HG02885 (cell line): ENCODE measurements around the gene RPL36.

Experiments
- ATAC-seq: cut with Tn5 transposase; IDR thresholded peaks from one replicate; pipeline ENCODE4 v1.9.1; 2021; ENCODE audit warnings: mild to moderate bottlenecking; ENCODE audit not compliant: unreplicated experiment, poor library complexity

Gene RPL36

DNA sequence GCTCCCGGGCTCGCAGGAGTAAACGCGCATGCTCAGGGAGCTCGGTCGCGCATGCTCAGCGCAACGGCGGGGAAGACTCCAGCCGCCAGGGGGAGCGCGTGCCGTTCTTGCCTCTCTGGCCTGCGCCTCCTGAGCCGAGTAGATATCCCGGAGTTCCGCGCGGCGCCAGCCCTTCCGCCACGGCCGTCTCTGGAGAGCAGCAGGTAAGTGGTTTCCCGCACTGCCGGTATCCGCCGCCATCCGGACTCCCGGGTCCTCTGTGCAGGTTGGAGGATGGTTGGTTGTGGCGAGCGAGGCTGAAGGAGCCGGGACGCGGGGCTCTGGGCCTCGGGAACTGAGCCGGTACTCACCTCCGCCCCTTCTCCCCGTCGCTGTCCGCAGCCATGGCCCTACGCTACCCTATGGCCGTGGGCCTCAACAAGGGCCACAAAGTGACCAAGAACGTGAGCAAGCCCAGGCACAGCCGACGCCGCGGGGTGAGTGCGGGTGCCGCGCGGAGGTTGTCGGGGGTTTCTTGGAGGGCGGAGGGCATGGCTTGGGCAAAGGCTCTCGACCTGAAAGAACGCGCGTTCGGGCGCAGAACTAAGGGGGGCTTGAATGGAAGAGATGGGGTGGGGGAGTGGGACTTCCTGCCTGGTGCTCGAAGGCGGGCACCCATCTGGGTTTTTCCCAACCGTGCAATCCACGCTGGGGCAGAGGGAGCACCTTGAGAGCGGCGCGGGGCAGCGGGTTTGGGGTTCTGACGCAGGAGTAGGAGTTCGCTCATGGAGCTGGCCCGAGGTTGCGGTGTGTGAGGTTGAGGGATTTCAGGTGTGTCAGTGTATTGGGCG is at the start of gene RPL36:
Gene RPL36, plus strand, starts transcription at position 171 of the 830 bp plus-strand sequence. Its CDS starts 213 bp downstream, at position 384.
- peak; percentile 58 for ATAC-seq

DNA sequence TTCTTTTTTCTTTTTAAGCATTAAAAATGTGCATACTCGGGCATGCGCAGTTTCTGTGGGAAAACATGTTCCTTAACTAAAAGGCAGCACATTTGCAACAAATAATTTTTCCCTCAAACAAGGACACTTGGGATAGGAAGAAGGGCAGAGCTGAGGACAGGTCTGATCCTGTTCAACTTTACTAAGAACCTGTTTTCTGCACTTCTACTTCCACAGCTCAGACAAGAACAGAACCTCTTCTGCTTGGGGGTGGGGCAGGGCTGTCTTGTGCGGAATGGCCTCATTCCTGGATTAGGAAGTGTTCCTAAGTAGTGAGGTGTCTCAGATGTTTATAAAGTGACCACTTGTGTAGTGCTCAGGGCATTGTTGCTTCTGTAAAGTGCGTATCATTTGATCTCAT is 48.9 kb upstream of the RPL36 start:
- no peak for ATAC-seq

DNA sequence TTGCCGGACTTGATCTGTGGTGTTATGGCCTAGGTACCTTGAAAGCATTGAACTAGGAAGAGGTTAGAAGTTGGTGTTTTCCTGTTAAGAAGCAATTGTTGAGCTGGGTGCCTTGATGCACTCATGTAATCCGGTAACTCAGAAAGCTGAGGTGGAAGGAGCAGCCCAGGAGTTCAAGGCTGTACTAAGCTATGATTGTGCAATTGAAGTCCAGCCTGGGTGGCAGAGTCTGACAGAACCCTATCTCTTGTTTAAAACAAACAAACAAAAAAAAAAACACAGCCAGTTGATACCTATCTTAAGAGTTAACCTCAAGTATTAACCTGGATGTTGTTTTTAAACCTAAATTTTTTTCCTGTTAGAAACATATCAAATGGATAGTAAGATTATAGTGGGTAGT is 47.9 kb upstream of the RPL36 start:
- no peak for ATAC-seq

DNA sequence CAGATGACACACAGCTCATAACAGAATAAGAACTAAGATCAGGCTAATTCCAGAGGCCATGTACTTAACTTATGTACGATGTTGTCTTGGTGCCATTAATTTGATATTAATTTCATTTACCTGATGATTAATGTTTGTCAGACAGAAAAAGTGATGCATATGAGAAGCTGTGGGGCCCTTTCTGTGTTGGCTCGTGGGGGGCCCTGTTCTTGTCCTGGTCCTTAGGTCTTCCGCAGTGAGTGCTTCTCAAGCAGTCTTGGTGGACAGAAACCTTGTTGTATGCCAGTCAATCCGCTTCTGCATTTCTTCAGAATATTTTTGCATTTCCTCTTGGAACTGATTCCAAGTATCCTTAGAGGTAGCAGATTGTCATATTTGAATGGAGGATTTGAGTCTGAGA is 47.0 kb upstream of the RPL36 start:
- ATAC-seq: no peak

DNA sequence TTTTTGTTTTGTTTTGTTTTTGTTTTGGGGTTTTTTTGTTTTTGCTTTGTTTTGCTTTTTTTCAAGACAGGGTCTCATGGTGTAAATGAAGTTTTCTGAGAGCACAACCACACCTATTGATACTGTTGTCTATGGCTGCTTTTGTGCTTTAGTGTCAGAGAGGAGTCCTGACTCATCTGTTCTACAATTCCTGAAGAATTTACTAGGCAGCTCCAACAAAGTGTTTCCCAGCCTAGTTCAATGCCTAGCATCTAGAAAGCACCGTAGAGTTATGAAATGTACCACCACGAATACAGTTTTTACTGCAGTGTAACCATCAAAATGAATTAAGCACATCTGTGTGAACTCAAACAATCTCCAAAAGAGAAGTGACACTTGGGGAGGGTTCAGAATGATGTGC is 46.1 kb upstream of the RPL36 start:
- ATAC-seq: no peak

DNA sequence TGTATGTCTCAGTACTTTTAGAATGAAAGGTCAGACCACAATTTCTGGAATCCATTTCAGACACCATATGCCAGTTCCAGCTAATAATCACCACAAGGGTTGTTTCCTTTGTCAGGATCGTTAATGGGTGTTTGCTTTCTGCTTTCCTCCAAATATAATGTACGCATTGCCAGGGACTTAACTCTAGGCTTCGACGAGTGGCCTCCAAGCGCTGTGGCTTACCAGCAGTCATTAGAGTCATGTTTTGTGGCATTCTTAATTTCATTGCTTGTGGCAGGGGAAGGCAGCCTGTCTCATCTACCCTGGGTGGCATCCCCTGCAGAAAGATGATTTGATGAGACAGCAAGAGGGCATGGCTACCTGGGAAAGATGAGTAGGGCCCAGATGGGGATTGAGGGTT is 44.7 kb upstream of the RPL36 start:
- ATAC-seq: no peak

DNA sequence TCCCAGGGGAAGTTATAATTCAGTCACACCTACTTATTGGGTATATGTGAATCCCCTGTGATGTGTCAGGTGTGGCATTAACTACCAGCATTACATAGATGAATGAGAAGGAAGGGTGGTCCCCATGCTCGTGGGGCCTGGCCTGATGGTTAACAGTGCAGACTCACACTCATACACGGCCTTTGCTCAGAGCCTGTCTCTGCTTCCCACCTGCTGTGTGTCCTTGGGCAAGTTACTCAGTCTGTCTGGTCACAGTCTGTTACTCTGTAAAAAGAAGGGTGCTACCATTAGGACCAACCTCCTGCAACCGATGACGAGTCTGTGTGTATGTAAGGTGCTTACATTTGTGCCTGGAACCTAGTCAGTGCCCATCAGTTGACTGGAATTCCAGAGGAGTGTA is 43.4 kb upstream of the RPL36 start:
- no peak for ATAC-seq

DNA sequence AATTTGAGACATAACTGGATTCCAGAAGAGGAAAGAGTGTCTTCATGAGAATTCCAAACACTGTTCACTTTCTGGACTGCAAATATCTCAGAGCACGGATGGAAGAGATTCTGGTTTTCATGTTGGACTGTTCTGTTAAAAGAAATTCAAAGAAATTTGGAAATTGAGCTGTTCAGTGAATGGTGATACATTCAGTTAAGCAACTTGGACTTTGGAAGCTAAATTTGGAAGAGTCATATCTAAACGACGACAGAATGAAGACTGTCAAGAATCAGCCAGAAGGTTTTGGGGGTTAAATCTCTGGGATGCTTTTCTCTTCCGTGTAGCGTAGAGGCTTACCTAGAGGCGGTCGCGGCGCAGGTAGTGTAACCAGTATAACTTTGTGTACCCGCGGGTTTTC is 41.6 kb upstream of the RPL36 start:
- ATAC-seq: no peak

DNA sequence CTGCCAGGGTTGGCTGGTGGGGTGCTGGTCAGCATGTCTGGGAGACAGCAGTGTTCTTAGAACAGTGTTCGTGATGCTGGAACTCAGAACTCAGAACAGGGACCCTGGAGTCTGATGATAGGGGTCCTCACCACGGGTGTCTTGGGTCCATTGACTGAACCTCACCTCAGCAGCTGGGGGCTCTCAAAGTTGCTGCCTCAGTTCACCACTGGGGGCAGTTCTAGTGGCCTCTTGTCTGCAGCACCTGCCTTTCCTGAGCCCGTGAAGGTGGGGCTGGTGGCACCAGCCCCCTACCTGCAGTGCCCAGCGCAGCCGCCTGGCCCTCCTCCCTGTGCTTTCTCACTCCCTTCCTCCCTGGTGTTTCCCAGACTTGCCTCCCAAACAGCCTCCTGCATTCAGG is 38.7 kb upstream of the RPL36 start:
- no peak for ATAC-seq

DNA sequence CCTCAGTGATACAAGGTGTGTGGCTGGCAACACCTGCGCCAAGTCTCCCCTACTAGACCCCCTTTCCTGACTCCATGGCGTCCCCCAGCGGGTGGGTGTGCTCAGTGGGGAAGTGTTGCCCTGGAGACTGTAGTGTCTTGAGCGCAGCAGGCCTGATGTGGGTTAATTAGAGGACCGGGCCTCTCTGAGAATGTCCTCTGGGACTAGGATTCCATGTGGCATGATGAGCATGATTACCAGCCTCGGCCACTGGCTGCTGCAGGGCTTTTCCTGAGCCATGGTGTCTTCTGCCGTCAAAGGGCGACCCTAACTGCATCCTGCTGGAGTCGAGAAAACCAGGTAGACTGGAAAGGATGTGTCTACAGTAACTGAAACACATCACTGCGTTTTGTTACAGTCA is 37.8 kb upstream of the RPL36 start:
- no peak for ATAC-seq

DNA sequence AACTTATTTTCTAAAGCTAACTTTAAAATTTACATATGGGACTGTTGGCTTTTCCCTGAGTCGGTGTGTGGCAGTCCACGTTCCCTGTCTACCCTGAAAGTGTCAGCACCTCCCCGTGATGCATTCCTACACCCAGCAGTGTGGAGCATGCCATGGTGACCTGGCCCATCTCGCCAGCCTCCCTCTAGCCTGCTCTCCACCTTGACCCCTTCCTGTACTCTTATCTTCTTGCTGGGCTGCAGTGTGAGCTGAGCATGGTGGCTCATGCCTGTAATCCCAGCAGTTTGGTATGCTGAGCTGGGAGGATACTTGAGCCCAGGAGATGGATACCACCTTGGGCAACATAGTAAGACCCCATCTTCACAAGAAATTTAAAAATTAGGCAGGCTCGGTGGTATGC is 35.2 kb upstream of the RPL36 start:
- no peak for ATAC-seq

DNA sequence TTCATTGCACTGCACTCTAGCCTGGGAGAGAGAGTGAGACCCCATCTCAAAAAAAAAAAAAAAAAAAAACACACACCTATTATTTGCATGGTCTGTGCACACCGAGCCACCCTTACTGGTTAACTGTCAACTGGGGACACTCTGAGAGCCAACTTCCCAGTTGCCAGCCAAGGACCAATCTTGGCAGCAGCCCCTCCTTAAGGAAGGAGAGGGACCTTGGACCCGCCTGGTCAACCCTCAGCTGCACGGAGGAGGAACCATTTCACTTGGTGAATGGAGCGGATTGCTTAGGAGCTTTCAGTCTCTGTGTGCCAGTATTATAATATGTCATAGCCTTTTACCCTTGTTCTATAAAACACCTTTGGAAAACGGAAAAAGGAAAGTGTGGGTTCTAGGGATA is 34.7 kb upstream of the RPL36 start:
- ATAC-seq: no peak

DNA sequence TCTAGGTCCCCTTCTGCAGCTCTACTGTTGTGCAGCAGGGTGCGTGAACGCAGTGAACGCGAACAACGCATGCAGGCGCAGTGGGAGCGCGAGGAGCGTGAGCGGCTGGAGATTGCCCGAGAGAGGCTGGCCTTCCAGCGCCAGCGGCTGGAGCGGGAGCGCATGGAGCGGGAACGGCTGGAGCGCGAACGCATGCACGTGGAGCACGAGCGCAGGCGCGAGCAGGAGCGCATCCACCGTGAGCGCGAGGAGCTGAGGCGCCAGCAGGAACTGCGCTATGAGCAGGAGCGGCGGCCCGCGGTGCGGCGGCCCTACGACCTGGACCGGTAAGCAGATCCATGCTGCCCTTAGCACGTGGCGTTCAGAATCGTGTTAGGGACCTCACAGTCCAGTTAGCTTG is 28.6 kb upstream of the RPL36 start:
- no peak for ATAC-seq

DNA sequence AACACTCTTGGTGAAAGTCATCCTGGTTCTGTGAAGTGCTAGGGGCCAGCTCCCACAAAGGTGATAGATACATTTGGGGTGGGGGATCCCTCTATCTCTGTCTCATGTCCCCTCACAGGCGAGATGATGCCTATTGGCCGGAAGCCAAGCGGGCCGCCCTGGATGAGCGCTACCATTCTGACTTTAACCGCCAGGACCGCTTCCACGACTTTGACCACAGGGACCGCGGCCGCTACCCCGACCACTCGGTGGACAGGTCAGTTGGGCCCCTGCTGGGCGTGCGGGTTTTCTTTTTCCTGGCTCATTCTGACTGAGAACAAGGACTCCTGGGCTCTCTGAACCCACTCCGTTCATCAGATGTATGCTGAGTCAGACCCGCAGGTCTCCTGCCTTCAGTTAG is 26.2 kb upstream of the RPL36 start:
- no peak for ATAC-seq

DNA sequence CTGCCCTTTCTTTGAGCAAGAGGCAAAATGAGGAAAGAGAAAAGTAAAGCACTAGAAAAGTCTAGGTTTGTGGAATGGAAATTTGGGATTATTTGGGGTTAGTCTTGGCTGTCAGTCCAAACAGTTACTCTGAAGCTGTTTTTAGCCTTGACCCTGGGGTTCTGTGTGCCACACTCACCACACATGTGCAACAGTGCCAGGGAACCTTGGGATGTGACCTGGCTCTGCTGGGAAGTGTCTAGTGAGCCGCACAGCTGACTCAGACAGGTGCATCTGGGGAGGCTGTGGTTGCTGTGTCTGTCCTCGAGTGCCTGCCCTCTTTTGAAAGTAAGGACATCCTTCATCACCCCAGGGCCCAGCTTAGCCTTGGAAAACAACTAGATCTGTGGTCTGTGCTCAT is 25.6 kb upstream of the RPL36 start:
- ATAC-seq: no peak

DNA sequence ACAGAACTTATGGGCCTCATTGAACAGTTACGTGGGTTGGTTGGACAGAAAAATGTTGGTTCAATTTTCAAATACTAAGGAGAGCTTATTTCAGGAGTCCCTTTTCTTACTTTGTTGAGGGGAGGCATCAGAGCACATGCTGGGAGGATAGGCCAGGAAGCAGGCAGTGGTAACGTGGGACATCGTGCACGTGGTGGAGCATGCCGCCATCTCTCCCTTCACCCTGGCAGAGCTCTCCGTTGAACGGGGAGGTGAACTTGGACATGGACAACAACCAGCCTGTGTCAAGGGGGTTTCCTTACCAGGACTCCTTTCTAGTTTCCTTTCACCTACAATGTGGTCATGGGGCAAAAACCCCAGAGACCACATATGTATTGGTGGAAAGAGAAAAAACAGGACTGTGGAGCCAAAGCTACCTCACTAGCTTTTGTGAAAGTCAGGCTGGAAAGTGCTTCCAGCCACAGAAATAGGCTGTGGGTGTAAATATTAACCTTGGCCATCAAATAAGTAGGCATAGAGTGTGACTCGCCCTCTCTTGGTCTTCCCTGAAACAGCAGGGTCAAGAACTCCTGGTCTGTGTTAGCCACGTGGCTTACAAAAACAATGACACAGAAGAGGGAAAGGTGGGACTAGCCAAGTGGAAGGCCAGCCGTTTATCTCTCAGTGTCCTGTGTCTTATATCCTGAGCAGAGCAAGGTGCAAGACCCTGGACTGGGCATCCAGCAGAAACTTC is 24.1 kb upstream of the RPL36 start:
- ATAC-seq: no peak

DNA sequence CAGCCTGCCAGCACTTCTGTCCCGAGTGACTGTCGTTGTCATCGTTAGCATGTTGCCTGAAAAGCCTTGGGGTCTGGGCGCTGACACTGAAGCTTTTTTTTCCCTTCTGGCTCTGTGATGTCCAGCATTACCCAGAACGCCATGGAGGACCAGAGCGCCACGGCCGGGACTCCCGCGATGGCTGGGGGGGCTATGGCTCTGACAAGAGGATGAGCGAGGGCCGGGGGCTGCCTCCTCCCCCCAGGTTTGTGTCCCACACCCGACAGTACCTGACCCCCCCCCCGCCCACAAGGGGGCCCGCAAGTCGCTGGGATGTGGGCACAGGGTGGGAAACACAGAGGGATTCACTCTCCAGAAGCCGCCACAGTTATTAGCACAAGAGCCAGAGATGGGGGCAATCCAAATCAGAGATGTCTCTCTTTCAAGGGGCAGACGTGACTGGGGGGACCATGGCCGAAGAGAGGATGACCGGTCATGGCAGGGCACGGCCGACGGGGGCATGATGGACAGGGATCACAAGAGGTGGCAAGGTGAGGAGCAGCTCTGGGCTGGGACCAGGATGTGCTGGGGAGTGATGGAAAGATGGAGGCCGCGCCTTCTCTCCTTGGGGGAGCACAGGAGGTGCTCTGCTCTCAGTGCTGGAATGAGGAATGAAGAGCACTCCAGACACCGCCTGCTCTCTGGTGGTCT is 23.0 kb upstream of the RPL36 start:
- no peak for ATAC-seq

DNA sequence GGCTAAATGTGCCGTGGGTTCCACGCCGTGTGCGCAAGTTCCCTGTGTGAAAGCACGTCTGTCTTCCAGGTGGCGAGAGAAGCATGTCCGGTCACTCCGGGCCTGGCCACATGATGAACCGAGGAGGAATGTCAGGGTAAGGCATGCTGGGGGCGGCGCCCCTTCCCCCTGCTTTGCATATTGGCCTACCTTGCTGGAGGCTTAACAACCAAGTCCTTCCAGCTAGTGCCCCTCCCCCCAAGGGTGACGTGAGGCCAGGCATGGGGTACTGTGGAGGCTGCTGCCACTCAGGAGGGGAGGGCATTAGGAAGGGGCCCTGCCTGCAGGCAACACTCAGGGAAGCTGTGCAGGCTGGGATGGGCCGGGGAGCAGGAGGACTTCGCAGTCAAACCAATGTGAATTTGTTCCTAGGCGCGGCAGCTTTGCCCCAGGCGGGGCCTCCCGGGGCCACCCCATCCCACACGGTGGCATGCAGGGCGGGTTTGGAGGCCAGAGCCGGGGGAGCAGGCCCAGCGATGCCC is 22.3 kb upstream of the RPL36 start:
- ATAC-seq: no peak

DNA sequence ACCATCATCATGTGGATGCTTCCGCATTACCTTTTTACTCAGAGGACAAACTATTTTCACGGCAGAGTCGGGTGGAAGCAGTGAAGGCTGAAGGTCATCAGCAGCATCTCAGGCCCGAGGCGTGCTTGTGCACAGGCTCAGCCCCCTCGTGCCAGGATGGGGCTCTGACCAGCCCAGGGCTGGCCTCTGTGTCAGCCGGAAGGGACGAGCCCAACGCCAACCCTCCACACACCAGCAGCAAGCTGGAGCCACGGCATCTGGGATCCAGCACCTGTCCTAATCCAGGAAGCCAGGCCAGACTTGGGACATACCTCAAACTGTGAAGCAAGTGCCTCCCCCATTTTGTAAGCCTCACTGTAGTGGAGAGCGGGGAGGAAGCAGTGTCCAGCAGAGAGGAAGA is 20.9 kb upstream of the RPL36 start:
- ATAC-seq: no peak

DNA sequence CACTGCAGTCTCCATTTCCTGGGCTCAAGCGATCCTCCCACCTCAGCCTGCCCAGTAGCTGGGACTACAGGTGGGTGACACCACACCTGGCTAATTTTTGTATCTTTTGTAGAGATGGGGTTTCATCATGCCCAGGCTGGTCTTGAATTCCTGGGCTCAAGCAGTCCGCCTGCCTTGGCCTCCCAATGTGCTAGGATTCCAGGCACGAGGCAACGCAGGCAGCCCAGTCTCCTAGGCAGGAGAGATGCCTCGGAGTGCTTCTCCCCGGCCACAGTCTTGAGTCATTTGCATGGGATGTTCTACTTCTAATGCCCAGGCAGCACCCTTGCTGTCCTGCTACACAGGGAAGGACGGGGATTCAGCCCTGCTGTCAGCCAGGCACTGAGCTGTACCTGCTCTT is 18.5 kb upstream of the RPL36 start:
- no peak for ATAC-seq
